Osteoblast (primary cell): ENCODE measurements around the gene ARHGAP42. TPM values are rescaled to one million over a fixed set of nuclear protein-coding genes. Genes with fewer than 3 reads are reported as not detected.

Source experiments
- DNase-seq: peaks from one replicate; pipeline ENCODE4 v3.0.0; 2011; ENCODE audit warnings: low spot score, mixed read lengths; ENCODE audit not compliant: insufficient read length; ENCODE audit errors: missing footprints
- H2AFZ ChIP-seq: 2 replicates; pipeline ENCODE4 v1.6.0; 2011; ENCODE audit warnings: mild to moderate bottlenecking, low read length
- H3K27ac ChIP-seq: 2 replicates; pipeline ENCODE4 v1.5.1; 2011; ENCODE audit warnings: mild to moderate bottlenecking, low read depth, low read length, moderate library complexity
- H3K27me3 ChIP-seq: 2 replicates; pipeline ENCODE4 v1.6.0; 2012; ENCODE audit warnings: mild to moderate bottlenecking, control low read depth, inconsistent platforms, low read length, moderate library complexity; ENCODE audit not compliant: insufficient read depth
- H3K36me3 ChIP-seq: 2 replicates; pipeline ENCODE4 v1.5.1; 2011; ENCODE audit warnings: mild to moderate bottlenecking, low read length, control low read depth, moderate library complexity; ENCODE audit not compliant: insufficient read depth
- H3K4me1 ChIP-seq: 2 replicates; pipeline ENCODE4 v1.5.1; 2011; ENCODE audit warnings: mild to moderate bottlenecking, low read length, control low read depth, moderate library complexity; ENCODE audit not compliant: insufficient read depth
- H3K4me2 ChIP-seq: 2 replicates; pipeline ENCODE4 v1.6.0; 2011; ENCODE audit warnings: mild to moderate bottlenecking, low read length; ENCODE audit not compliant: insufficient read depth
- H3K4me3 ChIP-seq: fragments of 200-600 bp; sonication (generic); 3 replicates; pipeline ENCODE4 v1.5.1; 2012; ENCODE audit warnings: mild to moderate bottlenecking, low read length, inconsistent platforms; ENCODE audit not compliant: insufficient read depth
- H3K79me2 ChIP-seq: 2 replicates; pipeline ENCODE4 v1.6.0; 2012; ENCODE audit warnings: mild to moderate bottlenecking, low read length, control low read depth, inconsistent platforms; ENCODE audit not compliant: insufficient read depth
- H3K9me3 ChIP-seq: 2 replicates; pipeline ENCODE4 v1.5.1; 2011; ENCODE audit warnings: low read depth, low read length, control low read depth
- H4K20me1 ChIP-seq: 2 replicates; pipeline ENCODE4 v1.6.0; 2012; ENCODE audit warnings: mild to moderate bottlenecking, low read length, control low read depth; ENCODE audit not compliant: insufficient read depth
- CTCF ChIP-seq: IDR thresholded peaks from 2 replicates; pipeline ENCODE4 v1.5.1; 2011; ENCODE audit warnings: mild to moderate bottlenecking, low read depth, low read length, moderate library complexity; ENCODE audit errors: extremely low read depth
- total RNA-seq: library from RNA; depleted of rRNA; stranded (reverse); fragments of >200 nt; gene quantifications from 2 replicates; pipeline ENCODE4 v1.2.3, GENCODE V29; 2012

The ARHGAP42 gene
- total RNA-seq, 1 donor, result 9.4 TPM

- no peak for TF ChIP-seq CTCF
Observed at GRCh38 chr11:100815787-100816330, 128.8 kb downstream of the ARHGAP42 start.

GRCh38 chr11:100816823-100817222 is 129.7 kb downstream of the ARHGAP42 start:
- Histone ChIP-seq H3K79me2 (peaks cover 2% of the 10 kb centered on the region), H4K20me1 (no peaks in the 10 kb centered on the region), H3K4me1 (no peaks in the 10 kb centered on the region), H3K9me3 (no peaks in the 10 kb centered on the region), H3K36me3 (no peaks in the 10 kb centered on the region), H3K27me3 (no peaks in the 10 kb centered on the region), H3K27ac (no peak overlapping the region), H2AFZ (no peak overlapping the region), H3K4me2 (no peak overlapping the region), H3K4me3 (no peak overlapping the region)
- no peak for DNase-seq
- no peak for TF ChIP-seq CTCF

More at GRCh38 chr11:100815787-100816330, 128.8 kb downstream of the ARHGAP42 start:
- H3K9me3 ChIP-seq, result no peaks in the 10 kb centered on the region
- no peaks in the 10 kb centered on the region for H3K27me3 ChIP-seq
- no peak overlapping the region for H3K27ac ChIP-seq
- no peak overlapping the region for H3K4me2 ChIP-seq
- H2AFZ ChIP-seq, result no peak overlapping the region
- no peaks in the 10 kb centered on the region for H4K20me1 ChIP-seq
- no peak for DNase-seq
- peaks cover 2% of the 10 kb centered on the region for H3K79me2 ChIP-seq
- H3K4me3 ChIP-seq, result no peak overlapping the region
- no peaks in the 10 kb centered on the region for H3K4me1 ChIP-seq
- H3K36me3 ChIP-seq, result no peaks in the 10 kb centered on the region

GRCh38 chr11:100817620-100818019 is 130.5 kb downstream of the ARHGAP42 start:
- H3K9me3 ChIP-seq, result no peaks in the 10 kb centered on the region
- TF ChIP-seq CTCF, result peak; percentile 10
- no peaks in the 10 kb centered on the region for H4K20me1 ChIP-seq
- H3K4me3 ChIP-seq, result no peak overlapping the region
- H3K27ac ChIP-seq, result no peak overlapping the region
- no peak overlapping the region for H3K4me2 ChIP-seq
- H3K27me3 ChIP-seq, result no peaks in the 10 kb centered on the region
- no peaks in the 10 kb centered on the region for H3K36me3 ChIP-seq
- H2AFZ ChIP-seq, result no peak overlapping the region
- H3K79me2 ChIP-seq, result peaks cover 2% of the 10 kb centered on the region
- no peaks in the 10 kb centered on the region for H3K4me1 ChIP-seq
- DNase-seq, result no peak

GRCh38 chr11:100820621-100821020 is 133.5 kb downstream of the ARHGAP42 start:
- TF ChIP-seq CTCF, result no peak

More at GRCh38 chr11:100820621-100821020, 133.5 kb downstream of the ARHGAP42 start:
- H3K27me3 ChIP-seq, result no peaks in the 10 kb centered on the region
- no peaks in the 10 kb centered on the region for H3K9me3 ChIP-seq
- H3K79me2 ChIP-seq, result no peaks in the 10 kb centered on the region
- no peak for DNase-seq
- no peak overlapping the region for H3K4me2 ChIP-seq
- no peak overlapping the region for H3K4me3 ChIP-seq
- H3K36me3 ChIP-seq, result no peaks in the 10 kb centered on the region
- no peak overlapping the region for H3K27ac ChIP-seq
- H2AFZ ChIP-seq, result no peak overlapping the region
- H4K20me1 ChIP-seq, result no peaks in the 10 kb centered on the region
- H3K4me1 ChIP-seq, result peaks cover 14% of the 10 kb centered on the region
